ENCODE measurements around the gene GIT1.

GIT1 gene

DNA sequence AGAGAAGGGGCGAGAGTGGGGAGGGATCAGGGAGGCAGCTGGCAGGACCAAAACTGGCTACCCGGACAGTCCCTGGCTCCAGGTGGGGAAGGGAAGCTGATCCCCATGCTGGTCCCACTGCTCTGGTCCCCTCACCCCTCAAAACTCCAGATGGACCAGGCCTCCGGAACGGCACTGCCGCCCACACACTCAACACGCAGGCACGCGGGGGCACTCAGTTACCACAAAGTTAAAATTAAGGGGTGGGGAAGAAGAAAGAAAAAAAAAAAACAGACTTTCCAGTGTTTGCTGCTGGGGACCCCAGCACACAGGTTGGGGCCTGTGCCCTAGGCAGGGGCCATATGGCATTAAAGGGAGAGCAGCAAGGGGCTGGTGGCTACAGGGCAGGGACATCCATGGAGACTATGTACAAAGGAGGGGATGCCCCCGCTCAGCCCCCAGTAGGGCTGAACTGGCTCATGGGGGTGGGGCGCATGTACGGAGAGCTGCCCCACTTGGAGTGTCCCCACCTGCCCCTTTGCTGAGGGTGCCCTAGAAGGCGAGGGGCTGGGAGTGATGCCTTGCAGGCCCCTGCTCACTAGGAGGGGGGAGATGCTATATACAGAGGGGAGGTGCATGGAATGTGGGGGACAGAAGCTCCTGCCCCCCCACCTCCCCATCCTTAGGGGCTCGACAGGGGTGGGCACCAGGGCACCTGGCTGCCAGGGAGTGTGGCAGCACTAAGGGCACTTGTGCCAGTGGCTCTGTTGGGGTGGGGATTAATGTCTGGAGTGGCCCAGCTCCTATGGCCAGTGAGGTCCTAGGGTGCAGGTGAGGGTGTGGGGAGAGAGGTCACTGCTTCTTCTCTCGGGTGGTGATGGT lies 15.3 kb downstream of the GIT1 start:
- no peak for DNase-seq (ENCODE audit: extremely low spot score)
- POLR2A ChIA-PET, result interaction anchor here (1.1 to 1.2 kb wide), 2 partner anchors 9 to 18 kb away, joined by 3 read pairs; no protein-coding TSS in a partner anchor
- TF ChIP-seq ZNF384 (IDR thresholded peaks at IDR 0.05), result no peak
- TF ChIP-seq CTBP1 (IDR thresholded peaks at IDR 0.05; ENCODE audit: borderline replicate concordance), result no peak
- TF ChIP-seq SP1 (IDR thresholded peaks at IDR 0.05), result no peak
- no peak for TF ChIP-seq SUZ12 (IDR thresholded peaks at IDR 0.05)
- TF ChIP-seq FOXK2 (IDR thresholded peaks at IDR 0.05), result no peak
- TF ChIP-seq, protein P1, sequence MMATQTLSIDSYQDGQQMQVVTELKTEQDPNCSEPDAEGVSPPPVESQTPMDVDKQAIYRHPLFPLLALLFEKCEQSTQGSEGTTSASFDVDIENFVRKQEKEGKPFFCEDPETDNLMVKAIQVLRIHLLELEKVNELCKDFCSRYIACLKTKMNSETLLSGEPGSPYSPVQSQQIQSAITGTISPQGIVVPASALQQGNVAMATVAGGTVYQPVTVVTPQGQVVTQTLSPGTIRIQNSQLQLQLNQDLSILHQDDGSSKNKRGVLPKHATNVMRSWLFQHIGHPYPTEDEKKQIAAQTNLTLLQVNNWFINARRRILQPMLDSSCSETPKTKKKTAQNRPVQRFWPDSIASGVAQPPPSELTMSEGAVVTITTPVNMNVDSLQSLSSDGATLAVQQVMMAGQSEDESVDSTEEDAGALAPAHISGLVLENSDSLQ (IDR thresholded peaks at IDR 0.05), result no peak
- no peak for TF ChIP-seq FOXM1 (IDR thresholded peaks at IDR 0.05; ENCODE audit: borderline replicate concordance)
- TF ChIP-seq HDGF (IDR thresholded peaks at IDR 0.05; ENCODE audit: borderline replicate concordance), result no peak
- no peak for TF ChIP-seq ARNT (IDR thresholded peaks at IDR 0.05)
- TF ChIP-seq FOXA1 (IDR thresholded peaks at IDR 0.05), result no peak
- no peak for TF ChIP-seq ELF4 (IDR thresholded peaks at IDR 0.05)
- no peak for TF ChIP-seq L3MBTL2 (conservative IDR thresholded peaks at IDR 0.05)
- no peak for TF ChIP-seq LEF1 (IDR thresholded peaks at IDR 0.05; ENCODE audit: borderline replicate concordance)
- no peak for TF ChIP-seq TARDBP (IDR thresholded peaks at IDR 0.05)
- CTCF ChIA-PET, result interaction anchor here (2.1 kb wide), 1 partner anchor 18 kb away, joined by 7 read pairs; the partner anchor contains the start of gene ANKRD13B

DNA sequence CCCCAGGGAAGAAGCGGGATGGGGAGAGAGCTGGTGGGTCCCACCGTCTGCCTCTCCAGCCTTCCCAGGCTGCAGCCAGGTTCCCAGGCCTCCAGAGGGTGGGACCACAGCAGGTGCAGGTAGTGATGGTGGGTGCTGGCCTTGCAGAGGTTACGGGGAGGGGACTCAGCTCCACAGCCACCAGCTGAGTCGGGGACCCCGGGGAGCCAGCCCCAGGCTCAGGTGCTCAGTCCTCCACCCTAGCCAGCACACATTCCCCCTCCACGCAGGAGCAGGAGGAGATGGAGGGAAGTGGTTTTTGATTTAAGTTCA lies 15.9 kb downstream of the GIT1 start:
- TF ChIP-seq SUZ12 (IDR thresholded peaks at IDR 0.05), result no peak
- TF ChIP-seq TARDBP (IDR thresholded peaks at IDR 0.05), result no peak
- TF ChIP-seq FOXK2 (IDR thresholded peaks at IDR 0.05), result no peak
- no peak for TF ChIP-seq HDGF (IDR thresholded peaks at IDR 0.05; ENCODE audit: borderline replicate concordance)
- TF ChIP-seq BHLHE40 (IDR thresholded peaks at IDR 0.05; ENCODE audit: borderline replicate concordance), result no peak
- TF ChIP-seq ARNT (IDR thresholded peaks at IDR 0.05), result no peak
- no peak for TF ChIP-seq L3MBTL2 (conservative IDR thresholded peaks at IDR 0.05)
- TF ChIP-seq CTBP1 (IDR thresholded peaks at IDR 0.05; ENCODE audit: borderline replicate concordance), result no peak
- TF ChIP-seq NFRKB (IDR thresholded peaks at IDR 0.05), result no peak
- TF ChIP-seq ELF4 (IDR thresholded peaks at IDR 0.05), result no peak
- no peak for TF ChIP-seq LEF1 (IDR thresholded peaks at IDR 0.05; ENCODE audit: borderline replicate concordance)
- no peak for TF ChIP-seq SP1 (IDR thresholded peaks at IDR 0.05)
- TF ChIP-seq FOXM1 (IDR thresholded peaks at IDR 0.05; ENCODE audit: borderline replicate concordance), result no peak
- no peak for TF ChIP-seq ZNF384 (IDR thresholded peaks at IDR 0.05)
- no peak for TF ChIP-seq FOXA1 (IDR thresholded peaks at IDR 0.05)
- TF ChIP-seq, protein P1 (IDR thresholded peaks at IDR 0.05), result no peak
- DNase-seq (ENCODE audit: extremely low spot score), result no peak
- CTCF ChIA-PET, result interaction anchor here (2.1 kb wide), 1 partner anchor 19 kb away, joined by 7 read pairs; the partner anchor contains the start of gene ANKRD13B
- POLR2A ChIA-PET, result interaction anchor here (1.1 kb wide), 1 partner anchor 19 kb away, joined by 3 read pairs; no protein-coding TSS in a partner anchor

DNA sequence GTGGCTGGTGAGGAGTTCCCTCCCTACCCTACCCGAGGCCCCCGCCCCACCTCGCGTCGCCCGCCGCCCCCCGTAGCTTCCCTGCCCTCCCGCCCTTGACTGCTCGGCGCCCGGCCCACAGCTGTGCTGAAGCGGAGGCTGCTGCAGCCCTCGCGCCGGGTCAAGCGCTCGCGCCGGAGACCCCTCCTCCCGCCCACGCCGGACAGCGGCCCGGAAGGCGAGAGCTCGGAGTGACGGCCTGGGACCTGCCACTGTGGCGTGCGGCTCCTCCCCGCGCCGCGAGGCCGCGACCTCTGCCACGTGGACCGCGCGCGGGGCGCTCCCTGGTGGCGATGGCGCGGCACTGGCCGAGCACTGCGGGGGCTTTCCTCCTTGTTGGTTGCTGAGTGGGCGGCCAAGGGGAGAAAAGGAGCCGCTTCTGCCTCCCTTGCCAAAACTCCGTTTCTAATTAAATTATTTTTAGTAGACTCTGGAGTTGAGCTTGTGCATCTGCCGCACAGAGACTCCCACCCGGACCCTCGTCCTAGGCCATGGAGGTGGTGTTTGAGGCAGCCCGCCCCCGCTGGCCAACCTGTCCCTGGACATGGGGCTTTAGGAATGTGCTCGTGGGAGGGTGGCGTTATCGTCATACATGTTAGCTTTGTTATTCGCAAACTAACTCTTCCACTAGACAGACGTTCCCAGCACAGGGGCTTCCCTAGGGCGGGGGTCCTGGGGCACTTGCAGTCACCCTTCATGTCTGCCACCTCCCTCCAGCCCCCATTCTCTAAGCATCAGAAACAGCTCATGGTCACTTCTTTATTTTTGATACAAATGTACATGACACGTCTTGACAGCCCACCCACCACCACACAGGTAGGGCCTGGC lies 16.5 kb downstream of the GIT1 start:
- POLR2A ChIA-PET, result interaction anchor here (1.1 kb wide), 1 partner anchor 19 kb away, joined by 3 read pairs; no protein-coding TSS in a partner anchor
- no peak for DNase-seq (ENCODE audit: extremely low spot score)
- CTCF ChIA-PET, result interaction anchor here (2.1 kb wide), 1 partner anchor 20 kb away, joined by 7 read pairs; the partner anchor contains the start of gene ANKRD13B
- TF ChIP-seq FOXA1 (IDR thresholded peaks at IDR 0.05) (no peak), L3MBTL2 (conservative IDR thresholded peaks at IDR 0.05) (no peak), LEF1 (IDR thresholded peaks at IDR 0.05; ENCODE audit: borderline replicate concordance) (no peak), NFRKB (IDR thresholded peaks at IDR 0.05) (no peak), CTBP1 (IDR thresholded peaks at IDR 0.05; ENCODE audit: borderline replicate concordance) (no peak)

DNA sequence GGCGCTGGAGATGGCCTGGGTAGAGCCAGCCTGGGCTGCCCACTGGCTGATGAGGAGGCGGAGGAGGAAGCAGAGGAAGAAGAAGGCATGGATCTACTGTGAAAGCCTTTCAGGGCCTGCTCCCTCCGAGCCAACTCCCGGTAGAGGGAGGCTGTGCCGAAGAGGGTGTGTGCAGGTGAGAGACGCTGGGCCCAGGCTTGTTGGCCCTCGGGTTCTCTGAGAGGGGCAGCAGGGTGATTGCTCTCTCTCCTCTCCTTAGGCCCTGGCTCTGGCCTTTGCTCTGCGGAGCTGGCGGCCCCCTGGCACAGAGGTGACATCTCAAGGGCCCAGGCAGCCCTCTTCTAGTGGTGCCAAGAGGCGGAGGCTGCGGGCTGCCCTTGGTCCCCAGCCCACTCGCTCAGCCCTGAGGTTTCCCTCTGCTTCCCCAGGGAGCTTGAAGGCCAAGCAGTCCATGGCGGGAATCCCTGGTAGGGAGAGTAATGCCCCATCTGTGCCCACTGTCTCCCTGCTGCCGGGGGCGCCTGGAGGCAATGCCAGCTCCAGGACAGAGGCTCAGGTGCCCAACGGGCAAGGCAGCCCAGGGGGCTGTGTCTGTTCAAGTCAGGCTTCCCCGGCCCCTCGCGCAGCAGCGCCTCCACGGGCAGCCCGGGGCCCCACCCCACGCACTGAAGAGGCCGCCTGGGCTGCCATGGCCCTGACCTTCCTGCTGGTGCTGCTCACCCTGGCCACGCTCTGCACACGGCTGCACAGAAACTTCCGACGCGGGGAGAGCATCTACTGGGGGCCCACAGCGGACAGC lies 17.4 kb downstream of the GIT1 start:
- ChIA-PET POLR2A (interaction anchor here (0.8 to 4.6 kb wide), 2 partner anchors 9 to 20 kb away, joined by 3 to 32 read pairs; partner anchors contain the start of gene ANKRD13B), CTCF (interaction anchor here (0.7 to 1.4 kb wide), 2 partner anchors 45 to 64 kb away, joined by 3 read pairs; no protein-coding TSS in a partner anchor)
- TF ChIP-seq CTBP1 (IDR thresholded peaks at IDR 0.05; ENCODE audit: borderline replicate concordance), result no peak
- no peak for TF ChIP-seq NFRKB (IDR thresholded peaks at IDR 0.05)
- TF ChIP-seq BHLHE40 (IDR thresholded peaks at IDR 0.05; ENCODE audit: borderline replicate concordance), result no peak
- TF ChIP-seq FOXK2 (IDR thresholded peaks at IDR 0.05), result no peak
- no peak for TF ChIP-seq ZNF384 (IDR thresholded peaks at IDR 0.05)
- TF ChIP-seq SUZ12 (IDR thresholded peaks at IDR 0.05), result no peak
- no peak for TF ChIP-seq LEF1 (IDR thresholded peaks at IDR 0.05; ENCODE audit: borderline replicate concordance)
- TF ChIP-seq L3MBTL2 (conservative IDR thresholded peaks at IDR 0.05), result no peak
- no peak for TF ChIP-seq HDGF (IDR thresholded peaks at IDR 0.05; ENCODE audit: borderline replicate concordance)
- TF ChIP-seq FOXM1 (IDR thresholded peaks at IDR 0.05; ENCODE audit: borderline replicate concordance), result no peak
- TF ChIP-seq TARDBP (IDR thresholded peaks at IDR 0.05), result no peak
- TF ChIP-seq, protein P1 (IDR thresholded peaks at IDR 0.05), result no peak
- no peak for TF ChIP-seq ELF4 (IDR thresholded peaks at IDR 0.05)
- DNase-seq (ENCODE audit: extremely low spot score), result no peak

All from HEK293T (cell line).